ENCODE data around the gene HERC2. TPM values are rescaled to one million over a fixed set of nuclear protein-coding genes. Genes with fewer than 3 reads are reported as not detected.

Gene HERC2
- total and polyA plus RNA-seq, 7 experiments from 2014 or later: 5.5 to 60.4 (median 42.0) TPM

DNA sequence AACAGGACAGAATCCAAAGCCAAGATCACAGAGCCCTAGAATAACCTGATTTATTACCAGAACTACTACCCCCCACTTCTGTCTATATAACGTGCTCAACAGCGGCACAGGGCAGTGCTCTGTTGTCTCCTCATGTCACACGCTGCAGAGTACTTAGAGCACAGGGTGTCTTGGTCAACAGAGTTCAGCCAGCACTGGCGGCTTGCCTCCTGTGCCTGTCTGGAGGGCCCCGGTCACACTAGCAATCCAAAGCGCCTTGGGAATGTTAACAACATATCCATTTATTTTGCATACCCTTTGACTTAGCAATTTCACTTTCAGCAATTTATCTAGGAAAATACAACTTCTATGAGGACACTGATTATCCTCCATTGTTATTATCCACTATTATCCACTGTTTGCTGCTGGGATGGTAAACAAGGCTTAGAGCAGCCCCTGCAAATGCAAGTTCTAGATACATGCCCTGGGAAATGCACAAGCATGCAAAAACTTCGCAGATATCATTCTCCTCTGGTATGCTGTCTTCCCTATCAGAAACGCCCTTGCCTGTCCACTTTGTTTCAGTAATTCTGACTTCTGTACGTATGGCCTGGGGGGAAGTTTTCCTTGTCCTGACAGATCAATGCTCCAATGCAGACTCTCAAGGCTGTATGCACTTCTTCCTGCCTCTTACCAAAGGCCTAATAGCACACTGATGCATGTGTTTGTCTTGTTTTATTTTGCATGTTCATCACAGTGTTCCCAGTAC, 136.7 kb downstream of the HERC2 start:
- H3K9me3 ChIP-seq (ENCODE audit: control insufficient read depth in 2 of 3, low read length in 3 of 3): no peaks in the 10 kb centered on the region
- intact Hi-C loops (cut with micrococcal nuclease): no loop called here
- H3K4me3 ChIP-seq (ENCODE audit: low read length): no peak overlapping the region
- ATAC-seq (no peak), DNase-seq (no peak)
- H3K4me1 ChIP-seq (ENCODE audit: control insufficient read depth in 2 of 2, insufficient read depth in 2 of 2, low read length in 2 of 2): no peaks in the 10 kb centered on the region
- Mint-ChIP-seq H3K36me3 (peaks cover 0 to 59% (median 19%) of the 10 kb centered on the region in 5 donors), H3K4me1 (no peaks in the 10 kb centered on the region), H3K27ac (peak overlapping the region in 1 of 9 donors; percentile 23), H3K9me3 (no peaks in the 10 kb centered on the region), H3K27me3 (no peaks in the 10 kb centered on the region), H3K4me3 (no peak overlapping the region)
- ChIA-PET POLR2A (no interaction called here), CTCF (no interaction called here)
- peaks cover 0 to 23% (median 0%) of the 10 kb centered on the region in 3 experiments for H3K36me3 ChIP-seq (ENCODE audit: control insufficient read depth in 2 of 3, insufficient read depth in 3 of 3, low read length in 3 of 3)
- H3K27ac ChIP-seq (ENCODE audit: low read depth, low read length): no peak overlapping the region
- H3K27me3 ChIP-seq (ENCODE audit: control insufficient read depth in 2 of 2, insufficient read depth in 2 of 2, low read length in 2 of 2): no peaks in the 10 kb centered on the region

DNA sequence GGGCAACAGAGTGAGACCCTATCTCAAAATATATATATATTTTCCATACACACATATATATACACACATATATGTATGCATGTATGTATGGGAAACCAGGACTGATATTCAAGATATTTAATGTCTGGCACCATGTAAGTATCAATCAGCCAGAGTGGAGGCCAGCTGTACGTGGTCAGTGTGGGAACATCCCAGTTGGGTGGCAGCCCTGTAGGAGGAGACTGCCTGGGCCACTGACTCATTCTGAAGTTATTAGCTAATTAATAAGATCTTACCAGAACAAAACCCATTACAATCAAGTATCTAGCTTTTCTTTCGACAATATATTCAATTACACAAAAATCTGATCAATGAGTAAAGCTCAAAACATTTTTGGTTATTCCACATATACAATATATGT, 137.8 kb downstream of the HERC2 start:
- Histone ChIP-seq H3K36me3 (ENCODE audit: control insufficient read depth in 2 of 3, insufficient read depth in 3 of 3, low read length in 3 of 3) (peaks cover 0 to 25% (median 0%) of the 10 kb centered on the region in 3 experiments), H3K9me3 (ENCODE audit: control insufficient read depth in 2 of 3, low read length in 3 of 3) (no peaks in the 10 kb centered on the region), H3K4me1 (ENCODE audit: control insufficient read depth in 2 of 2, insufficient read depth in 2 of 2, low read length in 2 of 2) (no peaks in the 10 kb centered on the region), H3K27ac (ENCODE audit: low read depth, low read length) (no peak overlapping the region), H3K4me3 (ENCODE audit: low read length) (no peak overlapping the region), H3K27me3 (ENCODE audit: control insufficient read depth in 2 of 2, insufficient read depth in 2 of 2, low read length in 2 of 2) (no peaks in the 10 kb centered on the region)
- ChIA-PET POLR2A (no interaction called here), CTCF (no interaction called here)
- Mint-ChIP-seq H3K4me3 (no peak overlapping the region), H3K9me3 (no peaks in the 10 kb centered on the region), H3K27me3 (no peaks in the 10 kb centered on the region), H3K27ac (no peak overlapping the region), H3K4me1 (peaks cover 0 to 5% (median 0%) of the 10 kb centered on the region in 7 donors), H3K36me3 (peaks cover 0 to 62% (median 19%) of the 10 kb centered on the region in 5 donors)
- ATAC-seq (no peak), DNase-seq (no peak)
- intact Hi-C loops (cut with micrococcal nuclease): no loop called here

DNA sequence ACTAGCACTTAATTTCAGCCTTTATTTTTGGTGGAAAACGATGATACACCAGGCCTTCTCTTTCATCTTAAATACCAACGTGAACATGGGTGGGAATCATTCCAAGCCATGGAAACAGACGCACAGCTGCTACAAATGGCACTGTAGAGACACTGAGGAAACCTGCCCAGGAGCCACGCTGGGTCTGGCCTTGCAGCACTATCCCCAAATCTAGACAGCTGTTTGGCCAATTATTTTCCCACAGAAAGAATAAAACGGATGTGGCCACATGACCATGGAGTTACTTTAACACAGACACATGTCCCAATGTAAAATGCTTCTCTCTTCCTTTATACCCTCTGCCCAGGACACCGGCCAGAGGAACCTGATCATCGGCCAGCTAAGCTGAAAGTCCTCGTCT, 139.2 kb downstream of the HERC2 start:
- Histone ChIP-seq H3K4me3 (ENCODE audit: low read length) (no peak overlapping the region), H3K27me3 (ENCODE audit: control insufficient read depth in 2 of 2, insufficient read depth in 2 of 2, low read length in 2 of 2) (no peaks in the 10 kb centered on the region), H3K27ac (ENCODE audit: low read depth, low read length) (no peak overlapping the region), H3K36me3 (ENCODE audit: control insufficient read depth in 2 of 3, insufficient read depth in 3 of 3, low read length in 3 of 3) (peaks cover 0 to 23% (median 0%) of the 10 kb centered on the region in 3 experiments), H3K4me1 (ENCODE audit: control insufficient read depth in 2 of 2, insufficient read depth in 2 of 2, low read length in 2 of 2) (no peaks in the 10 kb centered on the region), H3K9me3 (ENCODE audit: control insufficient read depth in 2 of 3, low read length in 3 of 3) (no peaks in the 10 kb centered on the region)
- intact Hi-C loops (cut with micrococcal nuclease): no loop called here
- ChIA-PET CTCF (no interaction called here), POLR2A (no interaction called here)
- Mint-ChIP-seq H3K27ac (no peak overlapping the region), H3K4me1 (peaks cover 0 to 15% (median 0%) of the 10 kb centered on the region in 7 donors), H3K9me3 (no peaks in the 10 kb centered on the region), H3K4me3 (no peak overlapping the region), H3K36me3 (peaks cover 0 to 57% (median 19%) of the 10 kb centered on the region in 5 donors), H3K27me3 (no peaks in the 10 kb centered on the region)
- ATAC-seq (no peak), DNase-seq (no peak)

DNA sequence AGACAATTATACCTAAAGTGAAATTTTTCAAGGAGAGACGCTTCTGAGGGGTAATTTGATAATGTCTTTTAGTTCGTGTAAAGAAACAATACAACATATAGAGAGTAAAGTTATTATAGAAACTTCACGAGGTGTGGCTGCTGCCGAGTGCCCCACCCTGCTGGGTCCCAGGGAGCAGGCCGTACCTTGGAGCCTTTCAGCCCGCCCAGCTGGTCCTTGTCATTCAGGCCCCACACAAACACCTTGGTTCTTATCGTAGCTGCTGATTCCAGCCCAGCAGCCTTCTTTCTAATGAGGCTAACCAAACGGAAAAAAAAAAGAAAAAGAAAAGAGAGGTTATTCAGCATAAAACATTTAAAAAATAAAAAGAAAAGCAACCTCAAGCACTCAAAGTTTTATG, 139.8 kb downstream of the HERC2 start:
- ChIA-PET CTCF (no interaction called here), POLR2A (no interaction called here)
- no peaks in the 10 kb centered on the region for H3K27me3 ChIP-seq (ENCODE audit: control insufficient read depth in 2 of 2, insufficient read depth in 2 of 2, low read length in 2 of 2)
- no peak overlapping the region for H3K27ac Mint-ChIP-seq
- H3K4me1 ChIP-seq (ENCODE audit: control insufficient read depth in 2 of 2, insufficient read depth in 2 of 2, low read length in 2 of 2): no peaks in the 10 kb centered on the region
- no peak overlapping the region for H3K27ac ChIP-seq (ENCODE audit: low read depth, low read length)
- no peak for ATAC-seq
- peaks cover 2 to 58% (median 22%) of the 10 kb centered on the region in 5 donors for H3K36me3 Mint-ChIP-seq
- no peaks in the 10 kb centered on the region for H3K9me3 Mint-ChIP-seq
- intact Hi-C loops (cut with micrococcal nuclease): no loop called here
- H3K4me1 Mint-ChIP-seq: peaks cover 0 to 15% (median 0%) of the 10 kb centered on the region in 7 donors
- no peak overlapping the region for H3K4me3 Mint-ChIP-seq
- DNase-seq: no peak
- H3K36me3 ChIP-seq (ENCODE audit: control insufficient read depth in 2 of 3, insufficient read depth in 3 of 3, low read length in 3 of 3): peaks cover 0 to 23% (median 0%) of the 10 kb centered on the region in 3 experiments
- no peaks in the 10 kb centered on the region for H3K27me3 Mint-ChIP-seq
- H3K9me3 ChIP-seq (ENCODE audit: control insufficient read depth in 2 of 3, low read length in 3 of 3): no peaks in the 10 kb centered on the region
- no peak overlapping the region for H3K4me3 ChIP-seq (ENCODE audit: low read length)

DNA sequence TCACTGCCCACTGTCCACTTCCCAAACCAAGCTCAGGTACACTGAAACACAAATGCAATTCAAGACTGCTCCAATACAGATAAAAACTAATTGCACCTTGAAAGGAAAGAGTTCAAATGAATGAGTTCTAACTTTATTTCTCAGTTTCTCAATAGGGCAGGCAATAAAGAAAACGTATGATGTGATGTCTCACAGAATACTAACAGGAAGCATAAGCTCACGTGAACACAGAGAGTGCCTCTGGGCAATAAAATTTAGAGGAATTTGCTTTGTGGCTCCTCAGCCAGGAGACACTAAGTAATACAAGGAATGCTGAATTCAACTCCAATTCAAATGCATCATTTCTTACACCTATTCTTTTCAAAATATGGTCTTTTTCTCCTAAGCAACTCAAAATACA, 140.6 kb downstream of the HERC2 start:
- Histone ChIP-seq H3K4me3 (ENCODE audit: low read length) (no peak overlapping the region), H3K4me1 (ENCODE audit: control insufficient read depth in 2 of 2, insufficient read depth in 2 of 2, low read length in 2 of 2) (no peaks in the 10 kb centered on the region), H3K27me3 (ENCODE audit: control insufficient read depth in 2 of 2, insufficient read depth in 2 of 2, low read length in 2 of 2) (no peaks in the 10 kb centered on the region), H3K27ac (ENCODE audit: low read depth, low read length) (no peak overlapping the region), H3K9me3 (ENCODE audit: control insufficient read depth in 2 of 3, low read length in 3 of 3) (no peaks in the 10 kb centered on the region), H3K36me3 (ENCODE audit: control insufficient read depth in 2 of 3, insufficient read depth in 3 of 3, low read length in 3 of 3) (peaks cover 0 to 25% (median 0%) of the 10 kb centered on the region in 3 experiments)
- Mint-ChIP-seq H3K4me3 (no peak overlapping the region), H3K36me3 (peaks cover 2 to 58% (median 28%) of the 10 kb centered on the region in 5 donors), H3K27me3 (no peaks in the 10 kb centered on the region), H3K9me3 (no peaks in the 10 kb centered on the region), H3K27ac (peak overlapping the region in 1 of 9 donors; percentile 32), H3K4me1 (peaks cover 0 to 15% (median 0%) of the 10 kb centered on the region in 7 donors)
- ATAC-seq (no peak), DNase-seq (no peak)
- ChIA-PET POLR2A (no interaction called here), CTCF (no interaction called here)
- intact Hi-C loops (cut with micrococcal nuclease): no loop called here

DNA sequence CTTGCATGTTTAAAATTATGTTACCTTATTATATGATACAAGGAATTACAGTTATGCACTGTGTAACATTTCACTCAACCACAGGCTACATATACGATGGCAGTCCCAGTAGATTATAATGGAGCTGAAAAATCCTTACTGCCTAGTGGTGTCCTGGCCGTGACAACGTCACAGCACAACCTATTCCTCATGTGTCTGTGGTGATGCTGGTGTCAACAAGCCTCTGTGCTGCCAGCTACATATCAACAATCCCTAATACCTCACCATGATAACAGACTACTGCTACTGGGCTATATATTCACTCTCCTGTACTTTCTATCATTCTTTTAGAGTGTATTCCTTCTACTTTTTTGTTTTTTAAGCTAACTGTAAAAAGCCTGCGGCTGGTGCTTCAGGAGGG, 142.7 kb downstream of the HERC2 start:
- H3K4me1 Mint-ChIP-seq: peaks cover 0 to 15% (median 0%) of the 10 kb centered on the region in 7 donors
- Histone ChIP-seq H3K36me3 (ENCODE audit: control insufficient read depth in 2 of 3, insufficient read depth in 3 of 3, low read length in 3 of 3) (peaks cover 0 to 15% (median 4%) of the 10 kb centered on the region in 3 experiments), H3K27me3 (ENCODE audit: control insufficient read depth in 2 of 2, insufficient read depth in 2 of 2, low read length in 2 of 2) (no peaks in the 10 kb centered on the region), H3K27ac (ENCODE audit: low read depth, low read length) (no peak overlapping the region), H3K9me3 (ENCODE audit: control insufficient read depth in 2 of 3, low read length in 3 of 3) (no peaks in the 10 kb centered on the region), H3K4me1 (ENCODE audit: control insufficient read depth in 2 of 2, insufficient read depth in 2 of 2, low read length in 2 of 2) (no peaks in the 10 kb centered on the region), H3K4me3 (ENCODE audit: low read length) (no peak overlapping the region)
- ChIA-PET POLR2A (no interaction called here), CTCF (no interaction called here)
- DNase-seq (no peak), ATAC-seq (no peak)
- intact Hi-C loops (cut with micrococcal nuclease): no loop called here
- H3K4me3 Mint-ChIP-seq: no peak overlapping the region
- no peaks in the 10 kb centered on the region for H3K9me3 Mint-ChIP-seq
- H3K27me3 Mint-ChIP-seq: no peaks in the 10 kb centered on the region
- peak overlapping the region in 2 of 9 donors; percentile 2 to 59 for H3K27ac Mint-ChIP-seq
- peaks cover 7 to 64% (median 33%) of the 10 kb centered on the region in 5 donors for H3K36me3 Mint-ChIP-seq

DNA sequence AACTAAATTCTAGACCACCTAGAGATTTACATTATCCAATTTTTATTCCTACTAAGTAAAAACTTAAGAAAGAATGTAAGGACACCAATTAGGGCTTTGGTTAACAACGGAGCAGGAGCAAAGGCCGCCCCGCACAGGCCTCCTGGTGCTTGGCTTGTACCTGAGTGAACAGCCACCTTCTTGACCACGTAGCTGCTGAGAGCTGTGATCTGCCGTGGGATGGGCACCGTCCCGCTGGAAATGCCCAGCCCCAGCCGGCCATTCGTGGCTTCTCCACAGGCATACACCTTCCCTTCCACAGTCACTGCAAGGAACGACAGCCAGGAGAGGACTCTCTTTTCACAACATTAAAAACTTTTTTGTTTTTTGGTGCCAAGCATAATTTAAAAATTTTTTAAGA, 143.3 kb downstream of the HERC2 start:
- intact Hi-C loops (cut with micrococcal nuclease): no loop called here
- H3K27ac ChIP-seq (ENCODE audit: low read depth, low read length): no peak overlapping the region
- H3K36me3 ChIP-seq (ENCODE audit: control insufficient read depth in 2 of 3, insufficient read depth in 3 of 3, low read length in 3 of 3): peaks cover 0 to 15% (median 4%) of the 10 kb centered on the region in 3 experiments
- H3K4me1 ChIP-seq (ENCODE audit: control insufficient read depth in 2 of 2, insufficient read depth in 2 of 2, low read length in 2 of 2): no peaks in the 10 kb centered on the region
- Mint-ChIP-seq H3K27me3 (no peaks in the 10 kb centered on the region), H3K36me3 (peaks cover 7 to 69% (median 33%) of the 10 kb centered on the region in 5 donors), H3K4me3 (peak overlapping the region in 1 of 10 donors; percentile 38), H3K9me3 (no peaks in the 10 kb centered on the region), H3K27ac (peak overlapping the region in 2 of 9 donors; percentile 80 to 92), H3K4me1 (peaks cover 0 to 15% (median 0%) of the 10 kb centered on the region in 7 donors)
- no peak for ATAC-seq
- DNase-seq: no peak
- H3K9me3 ChIP-seq (ENCODE audit: control insufficient read depth in 2 of 3, low read length in 3 of 3): no peaks in the 10 kb centered on the region
- POLR2A ChIA-PET: no interaction called here
- no peaks in the 10 kb centered on the region for H3K27me3 ChIP-seq (ENCODE audit: control insufficient read depth in 2 of 2, insufficient read depth in 2 of 2, low read length in 2 of 2)
- H3K4me3 ChIP-seq (ENCODE audit: low read length): no peak overlapping the region
- CTCF ChIA-PET: no interaction called here
